Liver (tissue), 9 donors: Measurements from ENCODE around the gene CTSH. TPM values are rescaled to one million over a fixed set of nuclear protein-coding genes. Genes with fewer than 3 reads are reported as not detected.

Source experiments
- DNase-seq: peaks from one replicate; pipeline ENCODE4 v3.0.0-alpha.2; 2017; ENCODE audit warnings: low spot score
- H3K27ac ChIP-seq, 2 donors: one replicate each; pipeline ENCODE4 v1.7.0; 2013; ENCODE audit warnings: inconsistent platforms in 2 of 2, low read length in 2 of 2, control low read depth in 1 of 2, low read depth in 1 of 2, mild to moderate bottlenecking in 1 of 2
- H3K27me3 ChIP-seq, 4 donors: one replicate each; pipeline versions ENCODE4 v1.6.1 to v1.7.0; 2013; ENCODE audit warnings: low read length in 3 of 4, inconsistent platforms in 1 of 4, mild to moderate bottlenecking in 1 of 4, moderate library complexity in 1 of 4; ENCODE audit not compliant: control insufficient read depth in 4 of 4, insufficient read depth in 4 of 4
- H3K36me3 ChIP-seq, 4 donors: one replicate each; pipeline versions ENCODE4 v1.6.1 to v1.7.0; 2013; ENCODE audit warnings: low read length in 3 of 4, mild to moderate bottlenecking in 3 of 4, low read depth in 1 of 4, moderate library complexity in 1 of 4; ENCODE audit not compliant: control insufficient read depth in 4 of 4, insufficient read depth in 3 of 4
- H3K4me1 ChIP-seq, 4 donors: one replicate each; pipeline versions ENCODE4 v1.6.1 to v1.7.0; 2013; ENCODE audit warnings: low read length in 3 of 4, mild to moderate bottlenecking in 3 of 4, moderate library complexity in 1 of 4; ENCODE audit not compliant: control insufficient read depth in 4 of 4, insufficient read depth in 4 of 4
- H3K4me3 ChIP-seq, 3 donors: one replicate each; pipeline versions ENCODE4 v1.6.1 to v1.7.0; 2013; ENCODE audit warnings: low read length in 3 of 3, control low read depth in 1 of 3, low read depth in 1 of 3, mild to moderate bottlenecking in 1 of 3
- H3K9ac ChIP-seq, 2 donors: one replicate each; pipeline ENCODE4 v1.7.0; 2013; ENCODE audit warnings: low read length in 2 of 2, mild to moderate bottlenecking in 2 of 2, moderate library complexity in 2 of 2, control low read depth in 1 of 2, low read depth in 1 of 2
- H3K9me3 ChIP-seq, 4 donors: one replicate each; pipeline versions ENCODE4 v1.6.1 to v1.7.0; 2013; ENCODE audit warnings: low read length in 3 of 4; ENCODE audit not compliant: control insufficient read depth in 4 of 4
- FOXA2 ChIP-seq: IDR thresholded peaks from 2 replicates; pipeline ENCODE4 v1.6.1; 2016; ENCODE audit warnings: antibody characterized with exemption
- GABPA ChIP-seq, 2 donors: IDR thresholded peaks in 1 of 2; conservative IDR thresholded peaks in 1 of 2; 2 replicates each; pipeline ENCODE4 v1.6.1; 2016; ENCODE audit warnings: antibody characterized with exemption in 2 of 2, mild to moderate bottlenecking in 1 of 2, moderate library complexity in 1 of 2
- HNF4A ChIP-seq, 2 donors: conservative IDR thresholded peaks; 2 replicates each; pipeline ENCODE4 v1.6.1; 2016; ENCODE audit warnings: antibody characterized with exemption in 2 of 2, mild to moderate bottlenecking in 2 of 2
- HNF4G ChIP-seq: IDR thresholded peaks from 2 replicates; pipeline ENCODE4 v1.6.1; 2016; ENCODE audit warnings: antibody characterized with exemption
- JUND ChIP-seq, 2 donors: IDR thresholded peaks; 2 replicates each; pipeline ENCODE4 v1.6.1; 2016; ENCODE audit warnings: antibody characterized with exemption in 2 of 2
- NR2F2 ChIP-seq: IDR thresholded peaks from 2 replicates; pipeline ENCODE4 v1.6.1; 2016; ENCODE audit warnings: antibody characterized with exemption
- RAD21 ChIP-seq, 2 donors: IDR thresholded peaks; 2 replicates each; pipeline ENCODE4 v1.6.1; 2016; ENCODE audit warnings: antibody characterized with exemption in 2 of 2, mild to moderate bottlenecking in 2 of 2
- RXRA ChIP-seq, 2 donors: IDR thresholded peaks; 2 replicates each; pipeline ENCODE4 v1.6.1; 2017 to 2018; ENCODE audit warnings: antibody characterized with exemption in 2 of 2, mild to moderate bottlenecking in 1 of 2
- SP1 ChIP-seq: IDR thresholded peaks from 2 replicates; pipeline ENCODE4 v1.6.1; 2018; ENCODE audit warnings: antibody characterized with exemption, mild to moderate bottlenecking
- TAF1 ChIP-seq: conservative IDR thresholded peaks from 2 replicates; pipeline ENCODE4 v1.6.1; 2016; ENCODE audit warnings: antibody characterized with exemption, mild to moderate bottlenecking
- YY1 ChIP-seq: IDR thresholded peaks from 2 replicates; pipeline ENCODE4 v1.6.1; 2016; ENCODE audit warnings: antibody characterized with exemption, mild to moderate bottlenecking
- WGBS: extraction: QIAGEN DNeasy Blood & Tissue Kit; methylation state at CpG from one replicate; pipeline ENCODE4 v1.1.7; 2013; 5-methylcytosine and 5-hydroxymethylcytosine counted together
- polyA plus RNA-seq, 2 donors: library from polyadenylated mRNA; stranded (reverse) in 1 of 2; unstranded in 1 of 2; fragments of 200-250 nt in 1 of 2; fragments of >200 nt in 1 of 2; fragmentation: Nextera tagmentation in 1 of 2; extraction: Ambion mirVana in 1 of 2; gene quantifications; one replicate each; pipeline versions ENCODE4 v1.2.1 to v1.2.3, GENCODE V29; 2013 to 2015
- total RNA-seq, 2 donors: library from RNA; depleted of rRNA; stranded (reverse); fragments of >200 nt; gene quantifications; one replicate each; pipeline ENCODE4 v1.2.3, GENCODE V29; 2014
- TF ChIP-seq, protein P1 (sequence below): IDR thresholded peaks from 2 replicates; pipeline ENCODE4 v1.6.1; 2016; ENCODE audit warnings: antibody characterized with exemption
- TF ChIP-seq, protein P2 (sequence below): fragments of 150-350 bp; IDR thresholded peaks from 2 replicates; pipeline ENCODE4 v1.5.1; 2017; ENCODE audit warnings: improper control_type of control experiment, low read depth, low read length; ENCODE audit not compliant: missing input control
- TF ChIP-seq, protein P3 (sequence below): IDR thresholded peaks from 2 replicates; pipeline ENCODE4 v1.6.1; 2016; ENCODE audit warnings: antibody characterized with exemption, mild to moderate bottlenecking
- TF ChIP-seq, protein P4 (sequence below): IDR thresholded peaks from 2 replicates; pipeline ENCODE4 v1.6.1; 2016; ENCODE audit warnings: antibody characterized with exemption
- TF ChIP-seq, protein P5 (sequence below): IDR thresholded peaks from 2 replicates; pipeline ENCODE4 v1.6.1; 2016; ENCODE audit warnings: antibody characterized with exemption
- donor health status: healthy.
- donor health status: healthy.
- donor health status: healthy.
- donor health status: healthy.
- donor health status: healthy.

The CTSH gene
- total and polyA plus RNA-seq, 4 donors, result 46.3 to 162 (median 95.8) TPM

- no peak for DNase-seq
- 94% methylated on average over 11 of the region's 11 CpGs for WGBS
- Histone ChIP-seq H3K27ac (no peak overlapping the region), H3K4me3 (no peak overlapping the region), H3K36me3 (no peaks in the 10 kb centered on the region), H3K9me3 (no peaks in the 10 kb centered on the region), H3K9ac (no peak overlapping the region), H3K27me3 (no peaks in the 10 kb centered on the region), H3K4me1 (peaks cover 0 to 10% (median 2%) of the 10 kb centered on the region in 4 donors)
- no peak for TF ChIP-seq TAF1
- no peak for TF ChIP-seq GABPA (IDR thresholded peaks at IDR 0.05 in 1 of 2, conservative IDR thresholded peaks at IDR 0.05 in 1 of 2)
- TF ChIP-seq, protein P1, sequence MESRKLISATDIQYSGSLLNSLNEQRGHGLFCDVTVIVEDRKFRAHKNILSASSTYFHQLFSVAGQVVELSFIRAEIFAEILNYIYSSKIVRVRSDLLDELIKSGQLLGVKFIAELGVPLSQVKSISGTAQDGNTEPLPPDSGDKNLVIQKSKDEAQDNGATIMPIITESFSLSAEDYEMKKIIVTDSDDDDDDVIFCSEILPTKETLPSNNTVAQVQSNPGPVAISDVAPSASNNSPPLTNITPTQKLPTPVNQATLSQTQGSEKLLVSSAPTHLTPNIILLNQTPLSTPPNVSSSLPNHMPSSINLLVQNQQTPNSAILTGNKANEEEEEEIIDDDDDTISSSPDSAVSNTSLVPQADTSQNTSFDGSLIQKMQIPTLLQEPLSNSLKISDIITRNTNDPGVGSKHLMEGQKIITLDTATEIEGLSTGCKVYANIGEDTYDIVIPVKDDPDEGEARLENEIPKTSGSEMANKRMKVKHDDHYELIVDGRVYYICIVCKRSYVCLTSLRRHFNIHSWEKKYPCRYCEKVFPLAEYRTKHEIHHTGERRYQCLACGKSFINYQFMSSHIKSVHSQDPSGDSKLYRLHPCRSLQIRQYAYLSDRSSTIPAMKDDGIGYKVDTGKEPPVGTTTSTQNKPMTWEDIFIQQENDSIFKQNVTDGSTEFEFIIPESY, result no peak
- no peak for TF ChIP-seq HNF4G
- TF ChIP-seq SP1, result no peak
- TF ChIP-seq JUND (IDR thresholded peaks at IDR 0.05), result no peak
Measured at GRCh38 chr15:78981532-78982313, 36.9 kb upstream of the CTSH start.

- WGBS, result 50% methylated on average over 17 of the region's 17 CpGs
- H3K9ac ChIP-seq, result no peak overlapping the region
Measured at GRCh38 chr15:78979456-78980320, 34.8 kb upstream of the CTSH start.

More at GRCh38 chr15:78979456-78980320, 34.8 kb upstream of the CTSH start:
- no peaks in the 10 kb centered on the region for H3K36me3 ChIP-seq
- TF ChIP-seq SP1 (no peak), GABPA (IDR thresholded peaks at IDR 0.05 in 1 of 2, conservative IDR thresholded peaks at IDR 0.05 in 1 of 2) (no peak), HNF4A (conservative IDR thresholded peaks at IDR 0.05) (peak; percentile 34 to 71), NR2F2 (no peak), JUND (IDR thresholded peaks at IDR 0.05) (no peak), RAD21 (IDR thresholded peaks at IDR 0.05) (peak; percentile 89 to 95), RXRA (IDR thresholded peaks at IDR 0.05) (peak; percentile 8 to 49), YY1 (peak; percentile 15), TAF1 (no peak), FOXA2 (no peak)
- TF ChIP-seq, protein P2, sequence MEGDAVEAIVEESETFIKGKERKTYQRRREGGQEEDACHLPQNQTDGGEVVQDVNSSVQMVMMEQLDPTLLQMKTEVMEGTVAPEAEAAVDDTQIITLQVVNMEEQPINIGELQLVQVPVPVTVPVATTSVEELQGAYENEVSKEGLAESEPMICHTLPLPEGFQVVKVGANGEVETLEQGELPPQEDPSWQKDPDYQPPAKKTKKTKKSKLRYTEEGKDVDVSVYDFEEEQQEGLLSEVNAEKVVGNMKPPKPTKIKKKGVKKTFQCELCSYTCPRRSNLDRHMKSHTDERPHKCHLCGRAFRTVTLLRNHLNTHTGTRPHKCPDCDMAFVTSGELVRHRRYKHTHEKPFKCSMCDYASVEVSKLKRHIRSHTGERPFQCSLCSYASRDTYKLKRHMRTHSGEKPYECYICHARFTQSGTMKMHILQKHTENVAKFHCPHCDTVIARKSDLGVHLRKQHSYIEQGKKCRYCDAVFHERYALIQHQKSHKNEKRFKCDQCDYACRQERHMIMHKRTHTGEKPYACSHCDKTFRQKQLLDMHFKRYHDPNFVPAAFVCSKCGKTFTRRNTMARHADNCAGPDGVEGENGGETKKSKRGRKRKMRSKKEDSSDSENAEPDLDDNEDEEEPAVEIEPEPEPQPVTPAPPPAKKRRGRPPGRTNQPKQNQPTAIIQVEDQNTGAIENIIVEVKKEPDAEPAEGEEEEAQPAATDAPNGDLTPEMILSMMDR, result peak; percentile 74
- TF ChIP-seq, protein P3, sequence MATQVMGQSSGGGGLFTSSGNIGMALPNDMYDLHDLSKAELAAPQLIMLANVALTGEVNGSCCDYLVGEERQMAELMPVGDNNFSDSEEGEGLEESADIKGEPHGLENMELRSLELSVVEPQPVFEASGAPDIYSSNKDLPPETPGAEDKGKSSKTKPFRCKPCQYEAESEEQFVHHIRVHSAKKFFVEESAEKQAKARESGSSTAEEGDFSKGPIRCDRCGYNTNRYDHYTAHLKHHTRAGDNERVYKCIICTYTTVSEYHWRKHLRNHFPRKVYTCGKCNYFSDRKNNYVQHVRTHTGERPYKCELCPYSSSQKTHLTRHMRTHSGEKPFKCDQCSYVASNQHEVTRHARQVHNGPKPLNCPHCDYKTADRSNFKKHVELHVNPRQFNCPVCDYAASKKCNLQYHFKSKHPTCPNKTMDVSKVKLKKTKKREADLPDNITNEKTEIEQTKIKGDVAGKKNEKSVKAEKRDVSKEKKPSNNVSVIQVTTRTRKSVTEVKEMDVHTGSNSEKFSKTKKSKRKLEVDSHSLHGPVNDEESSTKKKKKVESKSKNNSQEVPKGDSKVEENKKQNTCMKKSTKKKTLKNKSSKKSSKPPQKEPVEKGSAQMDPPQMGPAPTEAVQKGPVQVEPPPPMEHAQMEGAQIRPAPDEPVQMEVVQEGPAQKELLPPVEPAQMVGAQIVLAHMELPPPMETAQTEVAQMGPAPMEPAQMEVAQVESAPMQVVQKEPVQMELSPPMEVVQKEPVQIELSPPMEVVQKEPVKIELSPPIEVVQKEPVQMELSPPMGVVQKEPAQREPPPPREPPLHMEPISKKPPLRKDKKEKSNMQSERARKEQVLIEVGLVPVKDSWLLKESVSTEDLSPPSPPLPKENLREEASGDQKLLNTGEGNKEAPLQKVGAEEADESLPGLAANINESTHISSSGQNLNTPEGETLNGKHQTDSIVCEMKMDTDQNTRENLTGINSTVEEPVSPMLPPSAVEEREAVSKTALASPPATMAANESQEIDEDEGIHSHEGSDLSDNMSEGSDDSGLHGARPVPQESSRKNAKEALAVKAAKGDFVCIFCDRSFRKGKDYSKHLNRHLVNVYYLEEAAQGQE, result no peak
- TF ChIP-seq, protein P1, result no peak
- TF ChIP-seq, protein P4, sequence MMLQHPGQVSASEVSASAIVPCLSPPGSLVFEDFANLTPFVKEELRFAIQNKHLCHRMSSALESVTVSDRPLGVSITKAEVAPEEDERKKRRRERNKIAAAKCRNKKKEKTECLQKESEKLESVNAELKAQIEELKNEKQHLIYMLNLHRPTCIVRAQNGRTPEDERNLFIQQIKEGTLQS, result no peak
- TF ChIP-seq, protein P5, sequence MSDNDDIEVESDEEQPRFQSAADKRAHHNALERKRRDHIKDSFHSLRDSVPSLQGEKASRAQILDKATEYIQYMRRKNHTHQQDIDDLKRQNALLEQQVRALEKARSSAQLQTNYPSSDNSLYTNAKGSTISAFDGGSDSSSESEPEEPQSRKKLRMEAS, result no peak
- H3K9me3 ChIP-seq, result no peaks in the 10 kb centered on the region
- H3K27me3 ChIP-seq, result no peaks in the 10 kb centered on the region
- peaks cover 0 to 6% (median 2%) of the 10 kb centered on the region in 4 donors for H3K4me1 ChIP-seq
- no peak overlapping the region for H3K27ac ChIP-seq
- H3K4me3 ChIP-seq, result no peak overlapping the region
- DNase-seq, result peak; percentile 59
